ENCODE results near the gene SNX8. TPM values are rescaled to one million over a fixed set of nuclear protein-coding genes. Genes with fewer than 3 reads are reported as not detected.

Gene SNX8
- total and polyA plus RNA-seq, 2 of the 13 experiments (the other 11 are each of a cell fraction or from before 2014, with no cell fraction given) = 20.6 to 45.2 TPM

DNA sequence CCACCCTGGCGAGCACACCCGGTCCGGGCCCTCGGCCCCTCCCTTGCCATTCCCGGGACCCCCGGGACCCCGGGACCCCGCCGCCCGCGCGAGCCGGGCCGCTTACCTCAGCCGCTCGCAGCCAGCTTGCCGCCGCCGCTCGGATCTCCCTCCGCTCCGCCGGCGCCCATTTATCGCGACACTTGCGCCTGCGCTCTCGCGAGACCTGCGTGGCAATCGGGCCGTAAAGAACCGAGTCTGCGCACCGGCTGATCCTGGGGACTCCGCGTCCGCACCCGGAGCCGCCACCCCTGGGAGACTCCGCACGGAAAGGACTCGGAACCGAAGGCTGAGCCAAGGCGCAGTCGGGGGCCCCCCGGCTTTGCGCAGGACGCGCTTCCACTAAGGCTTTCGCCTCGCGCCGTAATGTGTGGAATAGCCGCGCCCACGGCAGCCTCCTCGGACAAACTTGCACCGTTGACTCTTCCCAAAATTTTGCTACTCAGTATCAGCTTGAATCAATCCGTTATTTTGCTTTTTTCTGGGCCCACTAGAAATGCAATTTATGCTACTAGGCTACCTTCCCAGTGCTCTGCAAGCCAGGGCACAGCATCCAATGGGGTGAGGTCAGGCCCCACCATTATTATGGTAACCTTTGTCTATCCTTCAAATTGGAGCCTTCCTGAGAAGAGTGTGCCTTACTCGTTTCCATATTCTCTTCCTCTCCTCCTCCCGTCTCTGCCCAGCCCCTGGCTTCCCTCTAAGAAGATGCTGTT is 81.3 kb downstream of the SNX8 start, which contains the start of gene MAD1L1 (continued):
- TF ChIP-seq ZNF143 (CRISPR knock-in tag; IDR thresholded peaks at IDR 0.05) = peak; percentile 54; the same call in 1 of the 2 replicates
- TF ChIP-seq, protein P1, sequence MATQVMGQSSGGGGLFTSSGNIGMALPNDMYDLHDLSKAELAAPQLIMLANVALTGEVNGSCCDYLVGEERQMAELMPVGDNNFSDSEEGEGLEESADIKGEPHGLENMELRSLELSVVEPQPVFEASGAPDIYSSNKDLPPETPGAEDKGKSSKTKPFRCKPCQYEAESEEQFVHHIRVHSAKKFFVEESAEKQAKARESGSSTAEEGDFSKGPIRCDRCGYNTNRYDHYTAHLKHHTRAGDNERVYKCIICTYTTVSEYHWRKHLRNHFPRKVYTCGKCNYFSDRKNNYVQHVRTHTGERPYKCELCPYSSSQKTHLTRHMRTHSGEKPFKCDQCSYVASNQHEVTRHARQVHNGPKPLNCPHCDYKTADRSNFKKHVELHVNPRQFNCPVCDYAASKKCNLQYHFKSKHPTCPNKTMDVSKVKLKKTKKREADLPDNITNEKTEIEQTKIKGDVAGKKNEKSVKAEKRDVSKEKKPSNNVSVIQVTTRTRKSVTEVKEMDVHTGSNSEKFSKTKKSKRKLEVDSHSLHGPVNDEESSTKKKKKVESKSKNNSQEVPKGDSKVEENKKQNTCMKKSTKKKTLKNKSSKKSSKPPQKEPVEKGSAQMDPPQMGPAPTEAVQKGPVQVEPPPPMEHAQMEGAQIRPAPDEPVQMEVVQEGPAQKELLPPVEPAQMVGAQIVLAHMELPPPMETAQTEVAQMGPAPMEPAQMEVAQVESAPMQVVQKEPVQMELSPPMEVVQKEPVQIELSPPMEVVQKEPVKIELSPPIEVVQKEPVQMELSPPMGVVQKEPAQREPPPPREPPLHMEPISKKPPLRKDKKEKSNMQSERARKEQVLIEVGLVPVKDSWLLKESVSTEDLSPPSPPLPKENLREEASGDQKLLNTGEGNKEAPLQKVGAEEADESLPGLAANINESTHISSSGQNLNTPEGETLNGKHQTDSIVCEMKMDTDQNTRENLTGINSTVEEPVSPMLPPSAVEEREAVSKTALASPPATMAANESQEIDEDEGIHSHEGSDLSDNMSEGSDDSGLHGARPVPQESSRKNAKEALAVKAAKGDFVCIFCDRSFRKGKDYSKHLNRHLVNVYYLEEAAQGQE (IDR thresholded peaks at IDR 0.05; ENCODE audit: borderline replicate concordance in 1 of 2, low read depth in 1 of 2, low read length in 2 of 2) = no peak
- TF ChIP-seq ZNF737 (CRISPR knock-in tag; IDR thresholded peaks at IDR 0.05; ENCODE audit: borderline replicate concordance) = no peak
- TF ChIP-seq TP53 (CRISPR knock-in tag; conservative IDR thresholded peaks at IDR 0.05) = no peak
- no peak for TF ChIP-seq ZKSCAN5 (CRISPR knock-in tag; IDR thresholded peaks at IDR 0.05)
- TF ChIP-seq, protein P2, sequence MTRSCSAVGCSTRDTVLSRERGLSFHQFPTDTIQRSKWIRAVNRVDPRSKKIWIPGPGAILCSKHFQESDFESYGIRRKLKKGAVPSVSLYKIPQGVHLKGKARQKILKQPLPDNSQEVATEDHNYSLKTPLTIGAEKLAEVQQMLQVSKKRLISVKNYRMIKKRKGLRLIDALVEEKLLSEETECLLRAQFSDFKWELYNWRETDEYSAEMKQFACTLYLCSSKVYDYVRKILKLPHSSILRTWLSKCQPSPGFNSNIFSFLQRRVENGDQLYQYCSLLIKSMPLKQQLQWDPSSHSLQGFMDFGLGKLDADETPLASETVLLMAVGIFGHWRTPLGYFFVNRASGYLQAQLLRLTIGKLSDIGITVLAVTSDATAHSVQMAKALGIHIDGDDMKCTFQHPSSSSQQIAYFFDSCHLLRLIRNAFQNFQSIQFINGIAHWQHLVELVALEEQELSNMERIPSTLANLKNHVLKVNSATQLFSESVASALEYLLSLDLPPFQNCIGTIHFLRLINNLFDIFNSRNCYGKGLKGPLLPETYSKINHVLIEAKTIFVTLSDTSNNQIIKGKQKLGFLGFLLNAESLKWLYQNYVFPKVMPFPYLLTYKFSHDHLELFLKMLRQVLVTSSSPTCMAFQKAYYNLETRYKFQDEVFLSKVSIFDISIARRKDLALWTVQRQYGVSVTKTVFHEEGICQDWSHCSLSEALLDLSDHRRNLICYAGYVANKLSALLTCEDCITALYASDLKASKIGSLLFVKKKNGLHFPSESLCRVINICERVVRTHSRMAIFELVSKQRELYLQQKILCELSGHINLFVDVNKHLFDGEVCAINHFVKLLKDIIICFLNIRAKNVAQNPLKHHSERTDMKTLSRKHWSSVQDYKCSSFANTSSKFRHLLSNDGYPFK (CRISPR knock-in tag; IDR thresholded peaks at IDR 0.05; ENCODE audit: borderline replicate concordance) = peak; percentile 59; the same call in 1 of the 2 replicates
- TF ChIP-seq, protein P3, sequence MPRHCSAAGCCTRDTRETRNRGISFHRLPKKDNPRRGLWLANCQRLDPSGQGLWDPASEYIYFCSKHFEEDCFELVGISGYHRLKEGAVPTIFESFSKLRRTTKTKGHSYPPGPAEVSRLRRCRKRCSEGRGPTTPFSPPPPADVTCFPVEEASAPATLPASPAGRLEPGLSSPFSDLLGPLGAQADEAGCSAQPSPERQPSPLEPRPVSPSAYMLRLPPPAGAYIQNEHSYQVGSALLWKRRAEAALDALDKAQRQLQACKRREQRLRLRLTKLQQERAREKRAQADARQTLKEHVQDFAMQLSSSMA (CRISPR knock-in tag; IDR thresholded peaks at IDR 0.05) = no peak
- TF ChIP-seq FOXC1 (CRISPR knock-in tag; IDR thresholded peaks at IDR 0.05; ENCODE audit: borderline replicate concordance) = no peak
- no peak for TF ChIP-seq POLR2AphosphoS2 (IDR thresholded peaks at IDR 0.05; ENCODE audit: low read depth, low read length)
- TF ChIP-seq ZNF629 (CRISPR knock-in tag; conservative IDR thresholded peaks at IDR 0.05) = no peak
- no peak for TF ChIP-seq ZNF468 (CRISPR knock-in tag; IDR thresholded peaks at IDR 0.05)
- 0 out of 2 replicates have a peak, but pooled peaks have one; percentile 12 for TF ChIP-seq GATAD2A (CRISPR knock-in tag; IDR thresholded peaks at IDR 0.05)
- TF ChIP-seq, protein P4, sequence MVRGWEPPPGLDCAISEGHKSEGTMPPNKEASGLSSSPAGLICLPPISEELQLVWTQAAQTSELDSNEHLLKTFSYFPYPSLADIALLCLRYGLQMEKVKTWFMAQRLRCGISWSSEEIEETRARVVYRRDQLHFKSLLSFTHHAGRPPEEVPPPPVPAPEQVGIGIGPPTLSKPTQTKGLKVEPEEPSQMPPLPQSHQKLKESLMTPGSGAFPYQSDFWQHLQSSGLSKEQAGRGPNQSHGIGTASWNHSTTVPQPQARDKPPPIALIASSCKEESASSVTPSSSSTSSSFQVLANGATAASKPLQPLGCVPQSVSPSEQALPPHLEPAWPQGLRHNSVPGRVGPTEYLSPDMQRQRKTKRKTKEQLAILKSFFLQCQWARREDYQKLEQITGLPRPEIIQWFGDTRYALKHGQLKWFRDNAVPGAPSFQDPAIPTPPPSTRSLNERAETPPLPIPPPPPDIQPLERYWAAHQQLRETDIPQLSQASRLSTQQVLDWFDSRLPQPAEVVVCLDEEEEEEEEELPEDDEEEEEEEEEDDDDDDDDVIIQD (CRISPR knock-in tag; IDR thresholded peaks at IDR 0.05; ENCODE audit: low read depth) = no peak
- TF ChIP-seq HOXA5 (CRISPR knock-in tag; IDR thresholded peaks at IDR 0.05) = peak; percentile 69

All from HepG2 (cell line).